Kidney glomerular epithelial cell (primary cell): ENCODE results near the gene PTPRN2.
"Not testable (repeated sequence)": the region's sequence is repeated elsewhere in the genome, so short reads cannot be mapped to it uniquely, and the experiment has no call there.

ENCODE experiments used
- DNase-seq: peaks from one replicate; lab custom pipeline; 2025; lab: John Stamatoyannopoulos, UW

The PTPRN2 gene

GRCh38 chr7:157604661-157605381 is 982.8 kb downstream of the PTPRN2 start:
- DNase-seq: no peak

GRCh38 chr7:157603716-157604115 is 983.9 kb downstream of the PTPRN2 start:
- no peak for DNase-seq

DNA sequence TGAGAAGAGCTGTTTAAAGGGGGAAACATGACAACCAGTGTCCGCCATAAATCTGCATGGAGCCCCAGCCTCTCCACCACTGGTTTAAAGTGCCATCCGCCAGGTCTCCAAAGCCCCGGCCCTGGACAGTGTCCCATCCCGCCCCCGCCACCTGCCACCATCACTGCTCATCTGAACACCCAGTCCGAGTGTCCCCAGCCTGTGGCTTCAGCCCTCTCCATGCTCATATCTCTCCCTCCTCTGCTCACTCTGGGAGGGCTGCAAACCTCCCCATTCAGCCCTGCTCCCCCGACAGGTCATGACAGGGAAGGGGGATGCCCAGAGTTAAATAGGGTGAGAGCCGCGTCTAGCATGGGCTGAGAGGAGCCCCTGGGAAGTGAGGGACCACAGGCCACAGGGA is 984.6 kb downstream of the PTPRN2 start:
- no peak for DNase-seq

GRCh38 chr7:157602581-157602980 is 985.0 kb downstream of the PTPRN2 start:
- no peak for DNase-seq

- DNase-seq: no peak
Measured at GRCh38 chr7:157602156-157602555, 985.5 kb downstream of the PTPRN2 start.

GRCh38 chr7:157601530-157601929 is 986.1 kb downstream of the PTPRN2 start:
- DNase-seq: no peak

GRCh38 chr7:157599491-157599890 is 988.1 kb downstream of the PTPRN2 start:
- no peak for DNase-seq

DNA sequence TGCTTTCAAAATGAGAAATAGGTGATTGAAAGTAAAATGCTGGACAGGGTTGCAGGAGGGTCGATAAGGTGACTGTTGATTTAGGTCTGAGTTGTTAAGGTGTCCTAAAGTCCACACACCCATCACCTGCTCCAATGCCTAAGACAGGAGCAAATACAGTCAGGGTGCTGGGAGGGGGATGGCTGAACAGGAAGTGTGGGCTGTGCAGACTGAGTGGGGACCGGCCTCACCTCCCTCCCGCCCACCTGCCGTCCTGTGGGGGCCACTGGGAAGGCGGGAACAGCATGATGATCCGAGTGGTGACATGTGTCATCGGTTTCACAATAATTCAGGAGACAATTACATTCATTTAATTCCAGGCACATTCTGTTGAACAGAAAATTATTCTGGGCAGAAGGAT is 990.1 kb downstream of the PTPRN2 start:
- no peak for DNase-seq

DNA sequence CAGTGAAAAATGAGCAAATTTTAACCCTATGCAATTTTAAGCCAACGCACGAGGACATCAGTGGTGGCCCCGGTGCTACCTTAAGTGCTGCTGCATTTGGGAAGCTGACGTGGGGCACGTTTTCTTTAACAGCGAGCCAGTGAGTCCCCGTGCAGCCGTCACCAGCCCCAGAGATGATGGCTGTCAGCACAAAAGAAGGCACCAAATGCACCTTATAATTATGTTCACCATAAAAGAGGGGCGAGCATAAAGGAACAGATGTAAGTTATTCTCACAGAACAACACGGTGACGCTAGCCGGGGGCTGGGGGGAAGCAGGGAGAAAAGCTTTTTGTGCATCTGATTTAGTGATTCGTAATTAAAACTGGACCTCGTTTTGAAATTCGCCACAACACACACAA is 990.7 kb downstream of the PTPRN2 start:
- DNase-seq: no peak

GRCh38 chr7:157596471-157596870 is 991.2 kb downstream of the PTPRN2 start:
- no peak for DNase-seq

- DNase-seq: no peak
Measured at GRCh38 chr7:157596026-157596425, 991.6 kb downstream of the PTPRN2 start.

DNA sequence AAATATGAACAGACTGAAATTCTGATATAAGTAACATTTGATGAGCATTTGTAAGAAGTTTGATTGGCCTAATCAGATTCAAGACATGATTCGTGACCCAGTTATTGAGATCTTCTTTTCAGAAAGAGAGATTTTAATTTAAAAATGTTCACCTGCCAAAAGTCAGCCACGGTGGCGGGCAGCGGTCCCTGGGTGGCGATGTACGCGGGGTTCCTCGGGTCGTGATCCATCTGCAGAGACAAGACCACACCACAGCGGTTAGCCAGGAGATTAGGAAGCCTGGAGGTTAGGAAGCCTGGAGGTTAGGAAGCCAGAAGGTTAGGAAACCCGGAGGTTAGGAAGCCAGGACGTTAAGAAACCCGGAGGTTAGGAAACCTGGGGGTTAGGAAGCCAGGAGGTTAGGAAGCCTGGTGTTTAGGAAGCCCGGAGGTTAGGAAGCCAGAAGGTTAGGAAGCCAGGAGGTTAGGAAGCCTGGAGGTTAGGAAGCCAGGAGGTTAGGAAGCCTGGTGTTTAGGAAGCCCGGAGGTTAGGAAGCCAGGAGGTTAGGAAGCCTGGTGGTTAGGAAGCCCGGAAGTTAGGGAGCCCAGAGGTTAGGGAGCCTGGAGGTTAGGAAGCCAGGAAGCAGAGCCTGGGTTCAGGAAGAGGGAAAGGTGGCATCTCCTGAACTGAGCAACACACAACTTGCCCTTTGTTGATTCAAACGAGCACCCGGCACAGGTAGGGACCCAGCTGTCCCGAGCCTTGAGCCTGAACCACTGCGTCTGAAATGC is 992.4 kb downstream of the PTPRN2 start:
- DNase-seq: no peak

DNA sequence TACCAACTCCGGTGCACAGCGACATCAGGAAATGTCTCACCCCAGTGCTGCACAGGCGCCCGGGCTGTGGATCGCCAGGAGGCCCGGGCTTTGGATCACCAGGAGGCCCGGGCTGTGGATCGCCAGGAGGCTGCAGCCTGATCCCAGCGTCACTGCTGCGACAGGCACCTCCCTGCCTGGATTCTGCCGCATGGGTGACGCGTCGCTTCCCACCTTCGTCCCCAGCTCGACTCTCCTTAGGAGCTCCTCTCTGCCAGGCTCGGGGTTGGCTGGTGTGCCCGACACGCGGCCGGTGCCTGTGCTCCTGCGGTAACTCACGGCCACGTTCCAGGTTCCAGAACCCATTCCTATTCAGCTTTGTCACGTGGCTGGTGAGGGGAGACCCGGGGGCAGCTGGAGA is 993.3 kb downstream of the PTPRN2 start:
- DNase-seq: no peak

DNA sequence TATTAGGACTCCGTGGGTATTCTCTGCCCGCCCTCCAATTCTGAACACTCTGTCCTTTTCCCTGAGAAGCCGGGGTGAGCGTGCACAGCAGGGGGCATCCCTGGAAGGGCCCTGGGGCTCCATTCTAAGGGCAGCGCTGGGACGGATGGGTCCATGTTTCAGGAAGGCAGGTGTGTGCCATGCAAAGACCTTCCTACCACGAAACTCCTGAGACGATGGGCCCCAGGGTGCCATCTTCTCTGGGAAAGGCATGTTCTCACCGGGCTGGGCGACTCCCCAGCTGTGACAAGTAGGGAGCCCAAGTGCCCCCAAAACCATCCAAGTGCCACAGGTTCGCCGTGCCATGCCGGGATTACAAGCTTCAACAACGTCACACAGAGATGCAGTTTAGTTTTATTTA is 994.1 kb downstream of the PTPRN2 start:
- no peak for DNase-seq

GRCh38 chr7:157592636-157593320 is 994.8 kb downstream of the PTPRN2 start:
- not testable (repeated sequence) for DNase-seq

GRCh38 chr7:157590526-157590925 is 997.1 kb downstream of the PTPRN2 start:
- DNase-seq: no peak

GRCh38 chr7:157589680-157590079 is 997.9 kb downstream of the PTPRN2 start:
- no peak for DNase-seq

DNA sequence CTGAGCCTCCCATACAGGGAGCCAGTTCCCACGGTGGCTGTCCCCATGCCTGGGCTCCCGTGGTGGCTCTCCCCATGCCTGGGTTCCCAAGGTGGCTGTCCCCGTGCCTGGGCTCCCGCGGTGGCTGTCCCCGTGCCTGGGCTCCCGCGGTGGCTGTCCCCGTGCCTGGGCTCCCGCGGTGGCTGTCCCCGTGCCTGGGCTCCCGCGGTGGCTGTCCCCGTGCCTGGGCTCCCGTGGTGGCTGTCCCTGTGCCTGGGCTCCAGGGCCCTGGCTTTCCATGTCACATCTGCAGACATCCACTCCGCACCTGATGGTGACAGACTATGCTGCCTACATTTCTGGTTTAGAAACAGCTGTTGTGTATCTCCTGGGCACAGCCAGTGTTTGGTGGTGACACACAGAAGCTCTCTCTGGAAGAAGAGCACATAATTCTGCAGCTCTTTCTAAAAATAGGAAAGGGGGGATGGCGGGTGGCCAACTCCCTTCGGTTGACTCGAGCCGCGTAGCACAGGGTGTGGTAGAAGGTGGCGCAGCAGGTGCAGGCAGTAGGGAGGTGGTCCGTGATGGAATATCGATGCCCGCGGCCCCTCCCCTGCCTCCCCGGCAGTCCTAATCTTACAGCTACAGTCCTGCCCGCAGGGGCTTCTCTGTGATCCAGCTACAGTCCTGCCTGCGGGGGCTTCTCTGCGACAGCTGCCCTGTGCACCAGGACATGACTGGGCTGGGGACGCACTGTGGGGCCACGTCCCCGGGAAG is 999.6 kb downstream of the PTPRN2 start:
- DNase-seq: no peak

- no peak for DNase-seq
Measured at GRCh38 chr7:157587051-157587804, 1000.4 kb downstream of the PTPRN2 start.

DNA sequence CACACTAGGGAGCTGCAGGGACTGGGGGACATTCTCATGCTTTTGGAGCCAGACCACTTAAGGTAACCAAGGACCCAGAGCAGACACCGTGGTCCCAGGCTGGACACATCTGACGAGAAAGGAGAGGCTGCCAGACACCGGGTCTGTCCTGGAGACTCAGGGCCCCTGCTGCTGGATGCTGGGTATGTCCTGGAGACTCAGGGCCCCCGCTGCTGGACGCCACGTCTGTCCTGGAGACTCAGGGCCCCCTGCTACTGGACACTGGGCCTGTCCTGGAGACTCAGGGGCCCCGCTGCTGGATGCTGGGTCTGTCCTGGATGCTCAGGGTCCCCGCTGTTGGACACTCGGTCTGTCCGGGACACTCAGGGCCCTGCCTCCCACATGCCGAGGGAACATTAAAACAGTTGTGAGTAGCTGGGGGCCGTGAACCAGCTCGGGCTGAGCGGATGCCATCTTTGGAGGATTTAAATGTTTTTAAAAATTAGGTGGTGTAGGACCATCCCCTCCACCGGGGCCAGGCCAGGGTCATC is 1001.1 kb downstream of the PTPRN2 start:
- no peak for DNase-seq
